Liver (tissue), 3 donors: ENCODE data around the gene CFH.

ENCODE experiments used
- CTCF ChIP-seq: fragments of 150-350 bp; IDR thresholded peaks from 2 replicates; pipeline ENCODE4 v1.5.1; 2017; ENCODE audit warnings: improper control_type of control experiment, low read depth, low read length; ENCODE audit not compliant: missing input control
- EGR1 ChIP-seq, 2 donors: IDR thresholded peaks; 2 replicates each; pipeline ENCODE4 v1.6.1; 2016 to 2018; ENCODE audit warnings: antibody characterized with exemption in 2 of 2, low read depth in 2 of 2
- FOXA1 ChIP-seq: IDR thresholded peaks from 2 replicates; pipeline ENCODE4 v1.6.1; 2016; ENCODE audit warnings: antibody characterized with exemption
- GABPA ChIP-seq, 2 donors: IDR thresholded peaks in 1 of 2; conservative IDR thresholded peaks in 1 of 2; 2 replicates each; pipeline ENCODE4 v1.6.1; 2016; ENCODE audit warnings: antibody characterized with exemption in 2 of 2, mild to moderate bottlenecking in 1 of 2, moderate library complexity in 1 of 2
- JUND ChIP-seq, 2 donors: IDR thresholded peaks; 2 replicates each; pipeline ENCODE4 v1.6.1; 2016; ENCODE audit warnings: antibody characterized with exemption in 2 of 2
- MAX ChIP-seq: IDR thresholded peaks from 2 replicates; pipeline ENCODE4 v1.6.1; 2016; ENCODE audit warnings: antibody characterized with exemption
- RAD21 ChIP-seq, 2 donors: IDR thresholded peaks; 2 replicates each; pipeline ENCODE4 v1.6.1; 2016; ENCODE audit warnings: antibody characterized with exemption in 2 of 2, mild to moderate bottlenecking in 2 of 2
- RXRA ChIP-seq, 2 donors: IDR thresholded peaks; 2 replicates each; pipeline ENCODE4 v1.6.1; 2017 to 2018; ENCODE audit warnings: antibody characterized with exemption in 2 of 2, mild to moderate bottlenecking in 1 of 2
- SP1 ChIP-seq: IDR thresholded peaks from 2 replicates; pipeline ENCODE4 v1.6.1; 2018; ENCODE audit warnings: antibody characterized with exemption, mild to moderate bottlenecking
- TAF1 ChIP-seq: conservative IDR thresholded peaks from 2 replicates; pipeline ENCODE4 v1.6.1; 2016; ENCODE audit warnings: antibody characterized with exemption, mild to moderate bottlenecking
- YY1 ChIP-seq: IDR thresholded peaks from 2 replicates; pipeline ENCODE4 v1.6.1; 2016; ENCODE audit warnings: antibody characterized with exemption, mild to moderate bottlenecking
- ZBTB33 ChIP-seq: IDR thresholded peaks from 2 replicates; pipeline ENCODE4 v1.6.1; 2016; ENCODE audit warnings: antibody characterized with exemption
- donor health status: healthy.
- donor health status: healthy.

GRCh38 chr1:196607981-196608380 lies 43.9 kb upstream of the CFH start:
- TF ChIP-seq CTCF = no peak
- no peak for TF ChIP-seq TAF1
- no peak for TF ChIP-seq MAX
- no peak for TF ChIP-seq ZBTB33
- TF ChIP-seq YY1 = no peak
- no peak for TF ChIP-seq EGR1 (IDR thresholded peaks at IDR 0.05; ENCODE audit: low read depth in 2 of 2)
- no peak for TF ChIP-seq RXRA (IDR thresholded peaks at IDR 0.05)
- TF ChIP-seq JUND (IDR thresholded peaks at IDR 0.05) = no peak
- no peak for TF ChIP-seq FOXA1
- no peak for TF ChIP-seq SP1
- no peak for TF ChIP-seq RAD21 (IDR thresholded peaks at IDR 0.05)
- no peak for TF ChIP-seq GABPA (IDR thresholded peaks at IDR 0.05 in 1 of 2, conservative IDR thresholded peaks at IDR 0.05 in 1 of 2)
